Germinal center (tissue), 1 donor: Measurements from ENCODE around the gene MCF2L.

Experiments
- DNase-seq: peaks from one replicate; pipeline ENCODE4 v3.0.0; 2012; ENCODE audit warnings: mixed read lengths, low spot score

MCF2L gene

DNA sequence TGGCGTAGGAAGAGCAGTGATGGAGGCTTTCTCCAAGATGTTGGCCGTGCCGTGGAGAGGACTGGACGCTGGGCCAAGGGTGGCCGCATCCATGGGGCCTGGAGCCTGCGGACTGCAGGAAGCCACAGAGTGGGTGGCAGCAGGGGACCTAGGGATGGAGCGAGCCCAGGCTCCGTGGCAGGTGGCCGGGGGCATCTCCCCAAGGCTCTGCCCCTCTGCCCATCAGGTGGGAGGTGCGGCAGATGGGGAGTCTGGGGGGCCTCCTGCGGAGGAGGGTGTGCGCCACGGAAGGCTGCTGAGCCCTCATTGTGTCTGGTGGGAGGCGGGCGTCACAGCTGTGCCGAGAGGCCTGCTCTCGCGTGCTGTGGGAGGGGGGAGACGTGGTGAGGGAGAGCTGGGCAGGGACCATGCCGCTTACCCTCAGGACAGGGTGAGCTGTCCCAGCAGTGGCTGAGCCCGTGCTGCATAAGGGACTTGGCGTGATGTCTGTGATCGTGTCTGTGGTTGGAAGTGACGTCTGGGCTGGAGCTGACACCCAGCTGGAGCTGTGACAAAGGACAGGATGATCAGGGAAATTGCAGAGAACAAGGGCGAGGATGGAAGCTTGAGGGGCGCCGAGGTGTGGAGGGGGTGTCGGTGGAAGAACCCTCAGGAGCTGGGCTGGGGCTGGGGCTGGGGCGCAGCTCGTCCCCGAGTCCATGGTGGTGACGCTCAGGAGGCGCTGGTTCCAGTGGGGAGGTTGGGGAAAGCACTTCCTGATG is 13.4 kb downstream of the MCF2L start:
- DNase-seq = no peak

- DNase-seq = no peak
Observed at GRCh38 chr13:112983042-112983305, 14.0 kb downstream of the MCF2L start.

GRCh38 chr13:112983428-112984196 is 14.6 kb downstream of the MCF2L start:
- DNase-seq = no peak

- DNase-seq = no peak
Observed at GRCh38 chr13:112984501-112984900, 15.5 kb downstream of the MCF2L start.

- DNase-seq = no peak
Observed at GRCh38 chr13:112984954-112985802, 16.2 kb downstream of the MCF2L start.

DNA sequence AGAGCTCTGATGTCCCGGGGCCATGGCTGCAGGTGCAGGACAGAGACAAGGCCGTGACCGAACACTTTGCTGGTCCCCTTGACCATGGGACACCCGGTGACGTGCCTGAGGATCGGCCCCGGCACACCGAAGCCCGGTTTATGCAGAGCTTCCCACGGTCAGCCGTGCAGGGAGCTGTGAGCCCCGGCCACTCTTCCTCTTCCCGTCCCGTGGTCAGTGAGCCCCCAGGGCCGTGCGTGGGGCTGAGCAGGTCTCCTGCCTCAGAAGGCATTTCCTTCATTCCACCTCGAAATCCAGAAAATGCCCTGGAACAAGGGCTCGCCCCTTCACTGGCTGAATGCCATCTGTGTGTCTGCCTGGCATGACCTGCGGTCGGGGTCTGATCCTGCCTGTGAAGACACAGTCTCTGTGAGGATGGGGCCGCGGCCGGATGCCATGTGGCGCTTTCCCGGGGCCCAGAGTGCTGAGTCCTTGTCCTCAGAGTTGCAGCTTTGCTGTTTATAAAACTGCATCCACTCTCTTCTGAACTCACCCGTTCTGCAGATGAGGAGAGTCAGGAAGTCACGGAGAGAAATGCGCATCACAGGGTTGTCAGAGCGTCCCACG is 16.9 kb downstream of the MCF2L start:
- no peak for DNase-seq

GRCh38 chr13:112986470-112986869 is 17.5 kb downstream of the MCF2L start:
- no peak for DNase-seq

DNA sequence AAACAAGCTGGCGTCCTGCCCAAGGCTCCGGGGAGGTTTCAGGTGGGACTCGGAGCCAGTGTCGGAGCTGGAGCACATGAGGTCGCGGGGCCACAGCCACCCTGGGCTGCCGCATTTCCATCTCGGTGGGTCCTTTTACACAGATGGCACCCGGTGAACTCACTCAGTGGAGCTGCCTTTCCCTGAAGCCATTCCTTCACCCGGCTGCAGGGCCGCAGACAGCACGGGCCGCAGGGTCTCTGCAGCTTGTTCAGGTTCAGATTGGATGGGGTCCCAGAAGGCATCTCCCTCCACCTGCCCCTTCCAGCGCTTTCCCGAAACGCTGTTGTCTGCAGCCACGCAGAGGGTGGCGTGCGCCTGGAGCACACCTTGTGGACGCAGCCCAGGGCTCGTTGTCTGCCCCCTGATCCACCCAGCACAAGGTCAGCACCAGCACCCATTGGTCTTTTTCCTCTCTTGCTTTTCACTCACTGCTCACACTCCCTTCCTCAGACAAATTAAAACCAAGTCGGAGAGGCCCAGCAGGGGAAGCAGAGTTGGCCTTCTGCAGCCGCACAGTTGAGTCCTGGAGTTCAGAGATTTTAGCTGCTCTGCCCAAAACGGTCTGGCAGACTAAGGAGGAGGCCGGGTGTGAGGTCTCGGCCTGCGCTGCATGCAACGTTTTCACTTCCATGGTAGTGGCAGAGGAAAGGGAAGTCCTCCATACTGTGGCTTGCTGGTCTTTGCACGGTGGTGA is 18.1 kb downstream of the MCF2L start:
- DNase-seq = no peak

GRCh38 chr13:112987682-112988024 is 18.6 kb downstream of the MCF2L start:
- no peak for DNase-seq

- DNase-seq = no peak
Observed at GRCh38 chr13:112990783-112991182, 21.8 kb downstream of the MCF2L start.

GRCh38 chr13:112991609-112992008 is 22.6 kb downstream of the MCF2L start:
- no peak for DNase-seq

GRCh38 chr13:112992931-112993680 is 24.1 kb downstream of the MCF2L start:
- DNase-seq = no peak

DNA sequence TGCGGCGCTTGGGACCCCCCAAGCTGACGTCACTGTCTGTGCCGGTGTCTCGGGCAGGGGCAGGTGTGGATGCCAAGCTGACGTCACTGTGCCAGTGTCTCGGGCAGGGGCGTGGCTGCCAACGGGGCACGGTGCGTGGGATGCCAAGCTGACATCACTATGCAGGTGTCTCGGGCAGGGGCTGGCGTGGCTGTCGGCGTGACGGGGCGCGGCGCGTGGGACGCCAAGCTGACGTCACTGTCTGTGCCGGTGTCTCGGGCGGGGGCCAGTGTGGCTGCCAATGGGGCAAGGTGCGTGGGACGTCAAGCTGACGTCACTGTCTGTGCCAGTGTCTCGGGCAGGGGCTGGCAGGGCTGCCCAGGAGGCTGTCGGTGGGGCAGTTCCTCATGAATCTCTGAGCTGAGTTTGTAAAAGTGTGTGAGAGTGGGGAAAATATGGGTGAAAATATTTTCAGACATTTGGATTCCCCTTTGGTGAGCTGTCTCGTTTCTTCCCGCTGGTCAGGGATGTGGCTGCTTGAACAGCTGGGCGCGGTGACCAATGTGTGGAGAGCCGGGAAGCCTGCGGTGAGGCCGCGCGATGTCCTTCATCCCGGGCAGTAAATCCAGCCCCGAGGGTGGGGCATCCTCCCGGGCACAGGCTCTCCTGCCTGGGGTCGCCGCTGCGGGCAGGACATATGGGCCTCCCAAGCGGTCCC is 25.2 kb downstream of the MCF2L start:
- no peak for DNase-seq

DNA sequence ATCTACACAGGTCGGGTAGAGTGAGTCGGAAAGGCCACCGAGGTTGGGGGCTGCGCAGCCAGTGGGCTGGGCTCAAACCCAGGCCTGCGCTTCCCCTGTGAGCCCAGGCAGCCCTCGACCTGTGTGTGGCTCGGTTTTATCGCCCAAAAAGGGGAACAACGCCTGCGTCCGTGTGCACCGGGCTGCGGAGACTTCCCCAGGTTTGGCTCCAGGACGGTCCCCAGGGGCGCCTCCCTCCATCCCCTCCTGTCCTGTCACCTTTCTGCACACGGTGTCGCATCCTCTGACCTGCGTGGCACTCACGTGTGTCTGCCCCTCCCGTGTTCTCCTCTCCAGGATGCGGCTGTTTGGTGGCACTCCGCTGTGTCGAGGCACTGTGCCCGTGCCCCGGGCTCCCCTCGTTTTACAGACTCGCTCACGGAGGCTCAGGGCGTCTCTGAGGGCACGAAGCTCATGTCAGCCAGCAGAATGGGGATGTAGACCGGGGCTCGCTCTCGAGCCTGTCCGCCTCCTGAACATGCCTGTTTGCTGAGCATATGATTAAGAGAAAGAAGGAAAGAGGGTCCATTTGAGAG is 25.9 kb downstream of the MCF2L start:
- no peak for DNase-seq

DNA sequence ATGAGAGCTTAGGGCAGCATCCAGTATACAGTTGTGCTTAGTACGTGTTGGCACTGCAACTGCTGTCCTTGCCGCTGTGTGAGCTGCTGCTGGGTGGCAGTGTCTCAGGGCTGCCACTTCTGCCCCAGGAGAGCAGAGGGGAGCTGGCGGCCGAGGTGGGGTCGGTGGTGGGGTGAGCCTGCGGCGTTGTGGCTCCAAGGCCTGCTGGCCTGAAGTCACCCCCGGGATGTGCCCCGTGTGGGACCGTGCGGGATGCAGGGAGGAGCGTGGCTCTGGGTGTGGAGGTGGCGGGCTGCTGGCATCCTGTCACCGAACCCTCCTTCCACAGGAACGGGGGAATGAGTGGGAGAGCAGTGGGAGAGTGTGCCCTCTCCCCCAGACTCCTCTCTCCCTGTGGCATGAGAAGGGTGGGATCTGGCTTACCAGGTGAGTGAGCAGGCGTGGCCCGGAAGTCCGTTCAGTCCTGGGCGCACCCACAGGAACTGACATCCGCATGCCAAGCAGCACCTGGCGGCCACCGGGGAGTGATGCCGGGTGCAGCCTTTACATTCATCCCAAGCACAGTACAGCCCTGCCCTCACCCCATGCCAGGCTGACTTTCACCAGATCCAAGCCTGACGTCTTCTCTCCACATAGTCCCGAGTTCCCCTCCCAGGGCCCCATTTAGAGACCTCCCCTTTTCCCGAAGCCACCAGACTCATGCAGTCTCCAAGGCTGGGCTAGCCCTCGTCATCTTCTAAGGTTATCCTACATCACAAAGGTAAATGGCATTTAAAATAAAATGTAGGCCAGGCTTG is 26.6 kb downstream of the MCF2L start:
- no peak for DNase-seq

- DNase-seq = no peak
Observed at GRCh38 chr13:112996671-112997091, 27.7 kb downstream of the MCF2L start.

DNA sequence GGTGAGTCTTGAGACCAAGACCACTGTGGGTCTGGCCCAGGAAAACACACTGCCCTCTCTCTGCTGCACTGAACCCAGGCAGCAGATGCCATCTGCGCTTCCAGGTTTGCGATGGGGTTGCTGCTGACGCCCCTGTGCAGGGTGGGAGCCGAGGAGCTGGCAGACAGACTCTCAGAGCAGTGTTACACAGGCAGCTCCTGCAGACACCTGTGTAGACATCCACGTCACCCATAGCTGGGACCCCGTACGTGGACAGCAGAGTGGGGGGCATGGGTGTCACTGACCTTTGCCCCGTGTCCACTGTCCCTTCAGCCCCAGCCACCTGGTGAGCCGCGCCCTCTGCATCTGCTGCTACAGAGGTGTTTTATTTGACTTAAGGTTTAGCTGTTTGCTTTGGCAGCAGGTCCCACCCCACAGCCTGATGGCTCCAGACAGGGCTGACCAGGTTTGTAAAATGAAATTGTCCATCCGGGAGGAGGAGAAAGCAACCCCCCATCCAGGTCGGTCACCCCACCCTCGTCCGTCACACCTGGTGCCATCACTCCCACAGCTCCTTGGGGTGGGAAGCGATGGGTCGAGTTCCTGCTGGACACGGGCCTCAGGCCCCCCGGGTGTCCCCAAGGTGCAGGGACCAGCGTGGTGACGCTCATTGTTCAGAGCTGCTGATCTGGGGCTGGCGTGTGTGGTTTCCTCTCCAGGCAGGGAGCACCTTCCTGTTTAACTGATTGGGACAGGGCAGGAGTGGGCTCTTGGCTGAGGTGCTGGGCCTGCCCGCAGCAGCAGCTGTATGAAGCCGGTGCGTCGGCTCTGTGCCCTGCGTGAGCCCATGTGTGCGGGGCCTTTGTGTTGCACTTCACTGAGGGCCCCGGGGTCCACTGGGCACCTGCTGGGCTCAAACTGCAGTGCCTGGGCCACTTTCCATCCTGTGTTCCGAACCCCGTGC is 28.4 kb downstream of the MCF2L start:
- DNase-seq = no peak
